Loucy (cell line): Measurements from ENCODE around the gene ALS2CL.

Source experiments
- CTCF ChIP-seq: fragments of 200-600 bp; sonication (generic); conservative IDR thresholded peaks from 2 replicates; pipeline ENCODE4 v1.5.1; 2014; ENCODE audit warnings: mild to moderate bottlenecking, antibody characterized with exemption, low read length
- EZH2phosphoT487 ChIP-seq: fragments of 200-600 bp; IDR thresholded peaks from 2 replicates; pipeline ENCODE4 v1.6.1; 2018; ENCODE audit warnings: antibody characterized with exemption, mild to moderate bottlenecking, moderate library complexity, borderline replicate concordance

GRCh38 chr3:46665763-46666452 is 27.6 kb downstream of the ALS2CL start:
- TF ChIP-seq EZH2phosphoT487 = no peak
- no peak for TF ChIP-seq CTCF
